Measurements from ENCODE around the gene PPIC.
"Not testable (repeated sequence)": the region's sequence is repeated elsewhere in the genome, so short reads cannot be mapped to it uniquely, and the experiment has no call there.

Gene PPIC

GRCh38 chr5:122978068-122978467, 58.5 kb downstream of the PPIC start:
- TF ChIP-seq CTCF (IDR thresholded peaks at IDR 0.05; ENCODE audit: extremely low read depth, missing control alignments) = no peak
- no peak for DNase-seq (ENCODE audit: low spot score)

- TF ChIP-seq CTCF (IDR thresholded peaks at IDR 0.05; ENCODE audit: extremely low read depth, missing control alignments) = no peak
- DNase-seq (ENCODE audit: low spot score) = no peak
These were observed 59.2 kb downstream of the PPIC start for GRCh38 chr5:122977319-122977718.

DNA sequence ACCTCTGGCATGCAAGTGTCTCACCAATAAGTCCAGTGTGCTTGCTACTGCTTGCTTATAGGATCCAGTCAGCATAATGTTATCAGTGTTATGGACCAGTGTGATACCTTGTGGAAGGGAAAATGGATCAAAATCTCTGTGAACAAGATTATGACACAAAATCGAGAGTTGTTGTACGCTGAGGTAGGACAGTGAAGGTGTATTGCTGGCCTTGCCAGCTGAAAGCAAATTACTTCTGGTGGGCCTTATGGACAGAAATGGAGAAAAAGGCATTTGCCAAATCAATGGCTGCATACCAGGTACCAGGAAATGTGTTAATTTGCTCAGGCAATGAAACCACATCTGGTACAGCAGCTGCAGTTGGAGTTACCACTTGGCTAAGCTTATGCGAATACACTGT, 62.3 kb downstream of the PPIC start:
- not testable (repeated sequence) for DNase-seq (ENCODE audit: low spot score)

- not testable (repeated sequence) for DNase-seq (ENCODE audit: low spot score)
These were observed 62.8 kb downstream of the PPIC start for GRCh38 chr5:122973759-122974158.
